ENCODE results near the gene ANTXR1.

- TF ChIP-seq HNRNPUL1 (IDR thresholded peaks at IDR 0.05; ENCODE audit: low read length): no peak
- no peak for TF ChIP-seq ZSCAN29 (IDR thresholded peaks at IDR 0.05)
- TF ChIP-seq TRIM25 (IDR thresholded peaks at IDR 0.05; ENCODE audit: borderline replicate concordance): no peak
- no peak for TF ChIP-seq MYNN (IDR thresholded peaks at IDR 0.05)
- no peak for TF ChIP-seq MYNN (CRISPR knock-in tag; IDR thresholded peaks at IDR 0.05)
- TF ChIP-seq MTF1 (CRISPR knock-in tag; IDR thresholded peaks at IDR 0.05; ENCODE audit: borderline replicate concordance): no peak
- no peak for TF ChIP-seq GABPA (tag; conservative IDR thresholded peaks at IDR 0.05; ENCODE audit: low read depth)
Observed at GRCh38 chr2:69173706-69174105, 160.7 kb downstream of the ANTXR1 start.
